Lower lobe of right lung (tissue), 2 donors: ENCODE measurements around the gene BSN. TPM values are rescaled to one million over a fixed set of nuclear protein-coding genes. Genes with fewer than 3 reads are reported as not detected.

Experiments
- ATAC-seq, 2 donors: fragments of 200-7000 bp; cut with Tn5 transposase; one replicate each; pipeline ENCODE4 v1.9.1; 2020 to 2022; ENCODE audit warnings: mild to moderate bottlenecking in 2 of 2, moderate library complexity in 2 of 2
- DNase-seq: peaks from one replicate; pipeline ENCODE4 v3.0.0-alpha.2; 2020
- H3K27ac ChIP-seq: fragments of 200-600 bp; one replicate; pipeline ENCODE4 v1.8.0; 2022
- H3K27me3 ChIP-seq: fragments of 200-600 bp; one replicate; pipeline ENCODE4 v1.8.0; 2022; ENCODE audit warnings: low read depth
- H3K36me3 ChIP-seq: fragments of 200-600 bp; one replicate; pipeline ENCODE4 v1.8.0; 2022; ENCODE audit warnings: mild to moderate bottlenecking
- H3K4me1 ChIP-seq: fragments of 200-600 bp; one replicate; pipeline ENCODE4 v1.8.0; 2022
- H3K4me3 ChIP-seq: fragments of 200-600 bp; one replicate; pipeline ENCODE4 v1.8.0; 2022; ENCODE audit warnings: mild to moderate bottlenecking
- H3K9me3 ChIP-seq: fragments of 200-600 bp; one replicate; pipeline ENCODE4 v1.8.0; 2022
- intact Hi-C: fragments of 100-400 bp; cut with DNase I; formaldehyde crosslinking; loops from one replicate; pipeline ENCODE4 v1.11.0; 2022
- total RNA-seq: library from RNA; stranded (reverse); fragmentation: NEBNext Ultra II Directional; extraction: Animal tissue kit (Norgen Biotek cat#: 25700); gene quantifications from one replicate; pipeline ENCODE4 v1.2.1, GENCODE V29; 2021
- TF ChIP-seq, protein P1 (sequence below): fragments of 200-600 bp; IDR thresholded peaks from one replicate; pipeline ENCODE4 v1.8.0; 2022; ENCODE audit warnings: antibody characterized with exemption, mild to moderate bottlenecking
- donor health status: DM: no; HTN: yes; CAD: no; lungs with severe emphysema.

BSN gene
- total RNA-seq, 1 donor from 2014 or later, result 0.35 TPM

GRCh38 chr3:49714728-49715550, 160.7 kb downstream of the BSN start:
- DNase-seq (no peak), ATAC-seq (no peak)
- H3K4me3 ChIP-seq, result no peak overlapping the region
- peaks cover 15% of the 10 kb centered on the region for H3K4me1 ChIP-seq
- peaks cover 26% of the 10 kb centered on the region for H3K36me3 ChIP-seq
- no peaks in the 10 kb centered on the region for H3K27me3 ChIP-seq
- TF ChIP-seq, protein P1, sequence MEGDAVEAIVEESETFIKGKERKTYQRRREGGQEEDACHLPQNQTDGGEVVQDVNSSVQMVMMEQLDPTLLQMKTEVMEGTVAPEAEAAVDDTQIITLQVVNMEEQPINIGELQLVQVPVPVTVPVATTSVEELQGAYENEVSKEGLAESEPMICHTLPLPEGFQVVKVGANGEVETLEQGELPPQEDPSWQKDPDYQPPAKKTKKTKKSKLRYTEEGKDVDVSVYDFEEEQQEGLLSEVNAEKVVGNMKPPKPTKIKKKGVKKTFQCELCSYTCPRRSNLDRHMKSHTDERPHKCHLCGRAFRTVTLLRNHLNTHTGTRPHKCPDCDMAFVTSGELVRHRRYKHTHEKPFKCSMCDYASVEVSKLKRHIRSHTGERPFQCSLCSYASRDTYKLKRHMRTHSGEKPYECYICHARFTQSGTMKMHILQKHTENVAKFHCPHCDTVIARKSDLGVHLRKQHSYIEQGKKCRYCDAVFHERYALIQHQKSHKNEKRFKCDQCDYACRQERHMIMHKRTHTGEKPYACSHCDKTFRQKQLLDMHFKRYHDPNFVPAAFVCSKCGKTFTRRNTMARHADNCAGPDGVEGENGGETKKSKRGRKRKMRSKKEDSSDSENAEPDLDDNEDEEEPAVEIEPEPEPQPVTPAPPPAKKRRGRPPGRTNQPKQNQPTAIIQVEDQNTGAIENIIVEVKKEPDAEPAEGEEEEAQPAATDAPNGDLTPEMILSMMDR, result no peak
- H3K9me3 ChIP-seq, result no peaks in the 10 kb centered on the region
- H3K27ac ChIP-seq, result no peak overlapping the region
- intact Hi-C loops, result no loop called here

DNA sequence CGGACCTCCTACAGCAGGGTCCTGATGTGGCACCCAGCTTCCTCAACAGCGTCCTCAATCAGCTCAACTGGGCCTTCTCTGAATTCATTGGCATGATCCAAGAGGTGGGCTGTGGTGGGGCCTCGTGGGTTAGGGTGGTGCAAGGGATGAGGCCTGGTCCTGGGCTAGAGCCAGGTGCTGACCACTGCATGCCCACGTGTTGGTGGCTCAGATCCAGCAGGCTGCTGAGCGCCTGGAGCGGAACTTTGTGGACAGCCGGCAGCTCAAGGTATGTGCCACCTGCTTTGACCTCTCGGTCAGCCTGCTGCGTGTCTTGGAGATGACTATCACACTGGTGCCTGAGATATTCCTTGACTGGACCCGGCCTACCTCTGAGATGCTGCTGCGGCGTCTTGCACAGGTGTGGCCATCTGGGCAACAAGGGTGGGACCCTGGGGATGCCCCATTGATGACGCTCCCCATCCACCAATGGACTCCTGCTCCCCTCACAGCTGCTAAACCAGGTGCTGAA, 161.4 kb downstream of the BSN start:
- peaks cover 28% of the 10 kb centered on the region for H3K36me3 ChIP-seq
- no peak for DNase-seq

GRCh38 chr3:49716169-49716568, 161.9 kb downstream of the BSN start:
- Histone ChIP-seq H3K4me1 (peaks cover 19% of the 10 kb centered on the region), H3K36me3 (peaks cover 28% of the 10 kb centered on the region), H3K9me3 (no peaks in the 10 kb centered on the region), H3K27ac (no peak overlapping the region), H3K4me3 (no peak overlapping the region), H3K27me3 (no peaks in the 10 kb centered on the region)
- TF ChIP-seq, protein P1, result no peak
- DNase-seq (no peak), ATAC-seq (no peak)
- intact Hi-C loops, result no loop called here

More for the DNA sequence above, 161.4 kb downstream of the BSN start:
- TF ChIP-seq, protein P1, result no peak
- intact Hi-C loops, result no loop called here
- Histone ChIP-seq H3K27me3 (no peaks in the 10 kb centered on the region), H3K27ac (no peak overlapping the region), H3K4me1 (peaks cover 19% of the 10 kb centered on the region), H3K9me3 (no peaks in the 10 kb centered on the region), H3K4me3 (no peak overlapping the region)
- ATAC-seq, result no peak

- Histone ChIP-seq H3K9me3 (no peaks in the 10 kb centered on the region), H3K36me3 (peaks cover 32% of the 10 kb centered on the region), H3K4me3 (no peak overlapping the region), H3K27ac (no peak overlapping the region), H3K27me3 (no peaks in the 10 kb centered on the region), H3K4me1 (peaks cover 19% of the 10 kb centered on the region)
- intact Hi-C loops, result no loop called here
- DNase-seq (no peak), ATAC-seq (no peak)
- TF ChIP-seq, protein P1, result no peak
These were observed 162.5 kb downstream of the BSN start for GRCh38 chr3:49716691-49717210.

DNA sequence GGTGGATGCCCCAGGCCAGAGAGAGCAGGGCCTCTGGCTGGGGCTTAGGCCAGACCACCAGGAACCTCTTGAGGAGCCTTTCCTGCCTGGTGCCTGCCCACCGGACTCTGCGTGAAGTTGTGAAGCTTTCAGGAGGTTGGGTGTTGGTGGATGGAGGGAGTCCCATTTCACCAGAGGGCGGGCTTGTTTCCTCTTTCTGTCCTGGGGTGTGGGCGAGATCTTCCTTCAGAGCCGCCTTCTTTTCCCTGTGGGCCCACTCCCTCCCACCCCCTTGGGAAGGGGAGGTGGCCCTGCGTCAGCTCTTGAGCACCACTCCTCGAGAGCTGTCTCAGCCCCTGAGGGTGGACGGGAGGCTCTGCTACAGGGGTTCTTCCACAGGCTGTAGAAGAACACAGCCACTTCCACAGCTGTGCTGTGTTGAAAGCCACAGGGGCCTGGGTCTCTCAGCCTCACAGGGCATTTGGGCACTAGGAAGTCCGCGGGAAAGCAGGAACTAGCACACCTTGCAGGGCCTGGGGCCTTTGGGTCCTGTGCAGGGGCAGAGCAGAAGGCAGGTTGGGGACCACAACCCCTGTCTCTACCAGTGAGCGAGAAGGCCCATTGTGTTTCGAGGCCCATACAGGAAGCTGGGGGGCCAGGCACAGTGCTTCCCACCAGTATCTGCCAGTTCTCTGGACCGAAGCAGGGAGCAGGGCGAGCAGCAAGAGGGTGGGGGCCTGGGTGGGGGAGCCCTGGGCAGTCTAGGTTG, 163.1 kb downstream of the BSN start:
- Histone ChIP-seq H3K4me1 (peaks cover 23% of the 10 kb centered on the region), H3K27ac (no peak overlapping the region), H3K9me3 (no peaks in the 10 kb centered on the region), H3K36me3 (peaks cover 38% of the 10 kb centered on the region), H3K27me3 (no peaks in the 10 kb centered on the region), H3K4me3 (no peak overlapping the region)
- TF ChIP-seq, protein P1, result no peak
- intact Hi-C loops, result no loop called here
- ATAC-seq (no peak), DNase-seq (no peak)
